DMS53 treated with DMSO at 0.1 percent for 48 hours (cell line): ENCODE measurements around the gene URAD.
"Not testable (repeated sequence)": the region's sequence is repeated elsewhere in the genome, so short reads cannot be mapped to it uniquely, and the experiment has no call there.

ENCODE experiments used
- DNase-seq: peaks from one replicate; lab custom pipeline; 2025; ENCODE audit not compliant: unreplicated experiment; lab: John Stamatoyannopoulos, UW

URAD gene

GRCh38 chr13:27971236-27971645 is 17.3 kb downstream of the URAD start:
- no peak for DNase-seq

DNA sequence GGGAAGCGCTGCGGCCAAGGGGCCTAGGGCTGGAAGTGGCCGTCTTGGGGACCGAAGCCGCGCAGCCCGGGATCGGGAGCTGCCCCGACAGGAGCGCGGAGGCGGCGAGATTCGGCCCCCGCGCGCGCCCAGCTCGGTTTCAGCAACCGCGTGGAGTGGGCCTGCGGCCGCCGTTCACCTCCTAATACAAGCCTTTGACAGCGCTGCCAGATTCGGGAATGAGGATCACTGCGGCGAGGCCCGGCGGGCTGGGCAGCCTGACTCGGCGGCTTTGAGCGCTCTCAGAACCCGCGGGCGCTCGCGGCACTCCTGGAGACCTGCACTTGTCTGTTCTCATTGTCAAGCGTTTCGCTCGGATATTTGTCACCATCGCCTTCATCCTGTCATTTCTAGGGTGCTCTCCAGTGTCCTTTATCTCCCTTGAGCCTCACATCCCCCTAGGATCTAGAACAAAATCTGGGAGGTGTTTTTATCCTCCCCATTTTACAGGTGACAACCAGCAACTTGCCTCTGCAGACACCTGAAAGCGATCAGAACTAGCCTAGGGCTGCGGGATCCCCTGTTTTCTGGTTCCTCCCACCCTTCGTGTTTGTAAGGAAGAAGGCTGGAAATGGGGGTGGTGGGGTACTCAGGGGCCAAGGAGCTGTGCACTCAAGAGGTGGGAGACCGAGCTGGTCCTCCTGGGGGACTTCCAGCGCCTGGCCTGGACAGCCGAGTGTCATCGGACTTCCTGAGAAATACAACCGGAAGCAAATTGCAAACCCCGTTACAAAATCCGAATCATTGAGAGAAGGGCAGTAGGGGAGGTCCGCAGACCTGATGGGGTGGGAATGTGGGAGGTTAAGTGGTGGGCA is 17.9 kb downstream of the URAD start:
- DNase-seq: no peak

- DNase-seq: no peak
Measured at GRCh38 chr13:27969866-27970229, 18.6 kb downstream of the URAD start.

- peak; percentile 28 for DNase-seq
Measured at GRCh38 chr13:27969082-27969865, 19.2 kb downstream of the URAD start, which contains the start of gene CDX2. Gene CDX2, minus strand, starts transcription at chr13:27969315. Its CDS starts 309 bp downstream, at chr13:27969006.

- no peak for DNase-seq
Measured at GRCh38 chr13:27968316-27969081, 20.0 kb downstream of the URAD start.

GRCh38 chr13:27967736-27968315 is 20.7 kb downstream of the URAD start:
- no peak for DNase-seq

DNA sequence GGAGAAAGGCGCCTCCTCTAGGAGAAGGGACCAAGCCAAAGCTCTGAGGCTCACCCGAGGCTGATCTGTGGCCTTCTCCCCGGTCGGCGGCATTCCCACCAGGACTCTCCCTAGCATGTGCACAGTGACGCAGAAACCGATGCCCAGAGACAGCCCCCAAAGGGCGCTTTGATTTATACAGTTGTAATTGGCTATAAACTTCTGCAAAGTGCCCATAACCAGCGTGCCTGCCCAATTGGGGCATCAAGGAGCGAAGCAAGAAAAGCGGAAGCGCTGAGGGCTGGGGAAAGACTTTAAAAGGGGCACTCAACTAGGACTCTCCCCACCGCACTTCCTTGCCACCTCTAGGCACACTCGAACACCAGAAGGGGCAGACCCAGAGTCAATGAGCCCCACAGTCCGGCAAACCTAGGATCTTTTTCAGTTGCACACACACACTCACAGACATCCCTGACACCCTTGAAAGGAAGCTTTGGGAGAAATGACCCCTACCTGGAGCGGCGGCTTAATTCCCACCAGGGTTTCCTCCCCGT is 21.2 kb downstream of the URAD start:
- DNase-seq: no peak

GRCh38 chr13:27966641-27967202 is 21.8 kb downstream of the URAD start:
- DNase-seq: no peak

DNA sequence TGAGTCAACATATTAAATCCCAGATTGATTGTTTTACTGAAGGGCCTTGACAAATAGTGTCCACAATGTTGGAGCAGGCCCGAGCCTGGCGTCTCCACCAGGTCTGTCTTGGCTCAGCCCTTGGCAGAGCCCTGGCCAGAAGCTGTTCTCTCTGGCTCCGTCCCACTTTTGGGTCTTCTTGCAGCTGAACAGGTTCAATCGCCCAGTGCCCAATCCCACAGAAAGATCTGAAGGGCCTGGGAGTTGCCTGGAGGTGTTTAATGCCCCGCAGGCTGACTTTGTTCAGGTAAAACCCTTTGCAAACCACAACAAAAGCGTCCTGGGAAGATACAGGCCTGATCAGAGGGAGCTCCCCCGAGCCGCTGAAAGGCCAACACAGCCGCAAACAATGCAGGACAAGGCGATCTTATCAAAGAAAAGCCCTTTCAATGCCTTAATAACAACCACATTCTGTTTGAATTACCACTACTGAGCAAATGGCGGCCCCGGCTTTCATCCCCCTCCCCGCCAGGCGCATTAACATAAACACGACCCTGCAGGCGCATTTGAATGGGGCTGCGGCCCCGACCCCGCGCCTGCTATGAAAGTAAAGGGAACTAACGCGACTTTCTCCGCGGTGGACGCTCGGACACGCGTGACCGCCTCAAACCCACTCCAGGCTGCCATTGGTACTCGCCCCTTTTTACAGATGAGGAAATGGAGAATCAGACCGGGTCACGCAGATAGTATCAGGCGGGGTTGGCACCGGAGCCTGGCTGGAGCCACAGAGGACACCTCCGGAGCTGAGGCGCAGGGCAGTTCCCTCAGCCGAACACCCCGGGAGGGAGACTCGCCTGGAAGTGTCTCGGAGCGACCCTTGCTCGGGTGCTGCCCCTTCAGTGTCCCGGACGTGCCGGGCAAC is 22.5 kb downstream of the URAD start:
- no peak for DNase-seq

GRCh38 chr13:27965343-27965739 is 23.2 kb downstream of the URAD start:
- DNase-seq: no peak

- no peak for DNase-seq
Measured at GRCh38 chr13:27964741-27965323, 23.7 kb downstream of the URAD start.

DNA sequence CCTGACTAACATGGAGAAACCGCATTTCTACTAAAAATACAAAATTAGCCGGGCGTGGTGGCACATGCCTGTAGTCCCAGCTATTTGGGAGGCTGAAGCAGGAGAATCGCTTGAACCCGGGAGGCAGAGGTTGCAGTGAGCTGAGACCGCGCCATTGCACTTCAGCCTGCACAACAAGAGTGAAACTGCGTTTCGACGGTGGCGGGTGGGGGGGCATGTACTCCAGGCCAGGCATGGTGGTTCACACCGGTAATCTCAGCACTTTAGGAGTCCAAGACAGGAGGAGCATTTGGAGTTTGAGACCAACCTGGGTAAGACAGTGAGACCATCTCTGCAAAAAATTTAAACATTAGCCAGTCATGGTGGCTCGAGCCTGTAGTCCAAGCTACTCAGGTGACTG is 24.3 kb downstream of the URAD start:
- DNase-seq: not testable (repeated sequence)

DNA sequence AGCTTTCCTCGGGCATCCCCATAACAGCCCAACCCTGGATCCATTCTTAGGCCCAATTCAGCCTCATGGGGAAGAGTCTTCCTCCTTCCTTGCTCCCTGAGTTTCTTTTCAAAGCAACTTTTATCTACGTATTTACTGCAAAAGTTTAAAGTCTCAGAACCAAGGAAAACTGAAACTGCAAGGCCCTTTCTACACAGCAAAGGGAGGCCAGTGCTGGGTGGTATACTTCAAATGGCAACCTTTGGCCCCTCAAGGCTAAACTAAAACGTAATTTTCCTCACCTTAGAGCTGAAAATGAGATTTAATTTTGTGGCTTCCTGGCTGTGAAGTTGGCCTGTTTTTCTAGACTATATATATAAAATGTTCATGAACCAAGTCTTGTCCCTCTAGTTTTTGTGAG is 25.0 kb downstream of the URAD start:
- DNase-seq: no peak

DNA sequence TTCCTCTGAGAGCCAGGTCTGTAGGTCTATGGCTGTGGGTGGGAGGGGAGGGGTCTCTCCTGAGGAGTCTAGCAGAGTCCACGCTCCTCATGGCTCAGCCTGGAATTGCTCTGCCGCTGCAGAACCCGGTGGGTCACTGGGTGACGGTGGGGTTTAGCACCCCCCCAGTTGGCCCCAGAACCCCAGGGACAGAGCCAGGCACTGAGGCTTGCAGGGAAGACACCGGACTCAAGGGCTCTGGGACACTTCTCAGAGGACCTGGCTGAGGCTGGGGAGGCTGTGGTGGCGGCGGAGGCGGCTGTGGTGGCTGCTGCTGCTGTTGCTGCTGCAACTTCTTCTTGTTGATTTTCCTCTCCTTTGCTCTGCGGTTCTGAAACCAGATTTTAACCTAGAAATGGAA is 25.5 kb downstream of the URAD start:
- no peak for DNase-seq

DNA sequence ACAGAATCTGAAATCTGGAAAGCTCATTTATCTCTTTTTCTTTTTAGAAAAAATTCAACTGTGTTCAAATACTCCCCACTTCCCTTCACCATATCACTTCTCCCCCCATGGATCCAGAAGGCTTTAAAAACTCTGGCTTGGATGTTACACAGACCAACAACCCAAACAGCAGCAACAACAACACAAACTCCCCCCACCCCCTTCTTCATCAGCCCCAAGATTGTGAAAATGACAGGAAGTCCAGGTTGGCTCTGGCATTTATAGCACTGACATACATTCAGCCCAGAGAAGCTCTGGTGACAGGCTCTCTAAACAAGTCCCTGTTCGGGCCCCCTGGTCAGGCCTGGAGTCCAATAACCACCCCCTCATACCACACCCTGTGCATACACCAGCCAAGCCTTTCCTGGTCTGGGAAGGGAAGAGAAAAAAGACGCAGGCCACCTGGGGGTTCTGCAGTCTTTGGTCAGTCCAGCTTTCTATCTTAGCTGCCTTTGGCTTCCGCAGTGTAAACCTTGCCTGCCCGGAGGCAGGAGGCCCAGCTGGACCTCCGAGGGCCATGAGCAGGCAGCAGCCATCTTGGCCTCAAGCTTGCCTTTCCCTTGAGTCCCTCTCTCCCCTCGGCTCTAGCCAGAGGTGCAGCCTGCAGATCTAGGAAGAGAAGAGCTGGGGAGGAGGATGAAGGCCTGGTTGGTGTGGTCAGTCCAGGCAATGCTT is 26.2 kb downstream of the URAD start:
- no peak for DNase-seq

DNA sequence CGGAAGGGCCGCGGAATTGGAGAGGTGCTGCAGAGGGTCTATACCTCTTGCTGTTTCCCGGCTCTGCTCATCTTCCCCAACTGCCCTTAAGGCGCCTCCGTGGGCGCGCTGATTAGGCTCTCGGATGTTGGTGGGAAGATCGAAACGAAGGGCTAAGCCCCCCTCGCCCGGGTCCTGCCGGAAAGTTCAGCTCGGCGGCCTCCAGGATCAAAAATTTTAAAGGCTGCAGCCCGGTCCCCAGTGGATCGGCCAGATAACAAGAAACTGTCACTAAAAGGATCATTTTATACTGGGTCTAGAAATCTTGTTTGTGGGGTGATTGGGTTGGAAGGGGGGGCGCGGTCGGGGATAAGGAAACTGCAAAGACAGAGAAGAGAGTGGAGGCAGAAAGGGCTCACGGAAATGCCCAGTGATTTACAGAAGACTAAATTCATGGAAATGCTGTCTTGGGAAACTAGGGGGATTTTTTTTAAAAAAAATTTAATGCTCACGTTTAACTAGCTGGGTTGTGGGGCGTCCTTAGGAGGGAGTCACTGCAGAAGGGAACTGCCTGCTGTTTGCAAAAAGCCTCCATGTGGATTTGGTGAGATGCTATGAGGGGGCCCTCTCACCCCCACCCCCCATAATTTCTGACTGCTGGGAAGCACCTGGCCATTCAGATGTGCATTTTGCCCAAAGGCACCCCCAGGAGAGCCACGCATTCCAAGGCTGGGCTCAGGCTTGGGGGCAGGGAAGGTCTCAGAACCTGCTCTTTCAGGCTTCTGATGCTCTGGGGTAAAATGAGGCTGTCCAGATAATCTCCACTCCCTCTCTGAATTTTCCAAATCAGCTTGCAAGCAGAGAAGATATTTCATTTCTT is 27.0 kb downstream of the URAD start:
- no peak for DNase-seq

DNA sequence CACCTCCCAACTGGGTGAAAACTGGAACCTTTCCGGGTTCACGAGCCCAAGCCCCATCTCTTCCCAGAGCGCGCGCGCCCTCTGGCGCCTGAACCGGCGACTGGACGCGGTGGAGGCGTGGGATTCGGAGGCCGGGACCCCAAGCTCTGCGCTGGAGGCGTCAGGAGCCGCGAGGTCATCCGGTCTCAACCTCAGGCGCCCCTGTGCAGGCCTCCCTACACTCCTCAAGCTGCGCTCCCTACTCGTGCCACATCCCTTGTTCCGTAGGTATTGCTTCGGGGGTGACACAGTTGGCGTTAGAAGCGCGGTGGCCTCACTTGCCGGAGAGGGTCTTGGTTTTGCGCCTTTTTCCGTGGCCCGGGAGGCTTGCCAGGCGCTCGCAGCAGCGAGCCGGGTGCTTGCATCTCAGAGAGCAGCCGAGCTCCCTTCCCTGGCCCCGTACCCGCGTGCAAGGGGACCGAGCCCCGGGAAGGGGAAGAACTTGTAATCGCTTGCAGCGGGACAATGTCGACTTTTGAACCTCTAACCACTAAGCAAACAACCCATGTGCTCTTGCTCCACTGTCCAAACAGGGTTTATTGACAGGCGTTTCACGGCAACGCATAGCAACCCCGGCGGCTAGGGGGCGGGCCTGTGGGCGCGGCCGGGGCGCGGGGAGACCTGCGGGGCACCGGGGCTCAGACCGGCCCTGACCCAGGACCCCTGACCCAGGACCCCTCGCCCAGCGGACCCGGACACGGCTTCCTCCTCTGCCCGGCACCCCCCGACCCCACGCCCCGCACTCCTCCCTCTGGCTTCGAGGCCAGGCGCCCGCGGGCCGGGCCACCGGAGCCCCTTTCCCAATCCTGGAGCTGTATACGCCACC is 27.9 kb downstream of the URAD start:
- DNase-seq: peak; percentile 89
